PC-3 (cell line): ENCODE data around the gene WNT7A. TPM values are rescaled to one million over a fixed set of nuclear protein-coding genes. Genes with fewer than 3 reads are reported as not detected.

ENCODE experiments used
- ATAC-seq: fragments of 200-7000 bp; cut with Tn5 transposase; 2 replicates; pipeline ENCODE4 v1.9.1; 2020; ENCODE audit warnings: mild to moderate bottlenecking, moderate library complexity
- BruUV-seq: library from RNA; stranded (reverse); fragments of 400-500 nt; replicated peaks from 2 replicates; lab custom pipeline; 2021; lab: Mats Ljungman, UMichigan
- CTCF ChIA-PET: fragments of 300-600 bp; sonication (Branson Sonifier 250); formaldehyde crosslinking; loops from one replicate; lab custom pipeline; 2022; ENCODE audit warnings: antibody characterized with exemption; lab: Charles Lee
- POLR2A ChIA-PET: fragments of 300-600 bp; sonication (Branson Sonifier 250); formaldehyde crosslinking; loops from one replicate; lab custom pipeline; 2022; ENCODE audit warnings: antibody characterized with exemption; ENCODE audit not compliant: unreplicated experiment; lab: Charles Lee
- DNase-seq: peaks from one replicate; pipeline ENCODE4 v3.0.0-alpha.2; 2015
- H2AFZ ChIP-seq: fragments of 300-600 bp; sonication (generic); 2 replicates; pipeline ENCODE4 v1.6.0; 2016; ENCODE audit warnings: antibody characterized with exemption, low read length
- H3F3A ChIP-seq: fragments of 300-600 bp; sonication (generic); one replicate; pipeline ENCODE4 v1.6.0; 2017; ENCODE audit warnings: antibody characterized with exemption, low read length, control low read depth, mild to moderate bottlenecking; ENCODE audit not compliant: unreplicated experiment
- H3K27ac ChIP-seq: fragments of 300-600 bp; sonication (generic); 2 replicates; pipeline ENCODE4 v1.5.1; 2016; ENCODE audit warnings: mild to moderate bottlenecking, low read length
- H3K27me3 ChIP-seq: fragments of 300-600 bp; sonication (generic); 2 replicates; pipeline ENCODE4 v1.6.1; 2016; ENCODE audit warnings: low read length, mixed read lengths
- H3K36me3 ChIP-seq: fragments of 300-600 bp; sonication (generic); 2 replicates; pipeline ENCODE4 v1.6.1; 2016; ENCODE audit warnings: low read depth, mixed run types, low read length, mixed read lengths
- H3K4me1 ChIP-seq: fragments of 300-600 bp; sonication (generic); 2 replicates; pipeline ENCODE4 v1.5.1; 2016; ENCODE audit warnings: low read length; ENCODE audit not compliant: insufficient read depth
- H3K4me2 ChIP-seq: fragments of 300-600 bp; sonication (generic); 2 replicates; pipeline ENCODE4 v1.6.0; 2016; ENCODE audit warnings: low read length
- H3K4me3 ChIP-seq: fragments of 300-600 bp; sonication (generic); 2 replicates; pipeline ENCODE4 v1.5.1; 2016; ENCODE audit warnings: mild to moderate bottlenecking, low read length, mixed read lengths
- H3K79me2 ChIP-seq: fragments of 300-600 bp; sonication (generic); 2 replicates; pipeline ENCODE4 v1.6.1; 2017; ENCODE audit warnings: low read length, mixed read lengths
- H3K9ac ChIP-seq: fragments of 300-600 bp; sonication (generic); 2 replicates; pipeline ENCODE4 v1.6.0; 2016; ENCODE audit warnings: mild to moderate bottlenecking, low read length
- H3K9me2 ChIP-seq: fragments of 300-600 bp; sonication (generic); replicated peaks from 2 replicates; pipeline ENCODE4 v1.6.1; 2016; ENCODE audit warnings: mixed run types, low read length, mixed read lengths
- H3K9me3 ChIP-seq: fragments of 300-600 bp; sonication (generic); 2 replicates; pipeline ENCODE4 v1.6.1; 2016; ENCODE audit warnings: low read length, mixed read lengths
- H4K20me1 ChIP-seq: fragments of 300-600 bp; sonication (generic); 2 replicates; pipeline ENCODE4 v1.6.1; 2016; ENCODE audit warnings: low read length, mixed read lengths
- CTCF ChIP-seq: fragments of 300-600 bp; sonication (generic); conservative IDR thresholded peaks from 2 replicates; pipeline ENCODE4 v1.5.1; 2017; ENCODE audit warnings: antibody characterized with exemption, low read depth, mild to moderate bottlenecking, low read length
- EZH2 ChIP-seq: fragments of 300-600 bp; sonication (generic); IDR thresholded peaks from one replicate; pipeline ENCODE4 v1.6.1; 2017; ENCODE audit warnings: antibody characterized with exemption, mild to moderate bottlenecking, low read length; ENCODE audit not compliant: unreplicated experiment
- EZH2phosphoT487 ChIP-seq: fragments of 300-600 bp; sonication (generic); IDR thresholded peaks from 2 replicates; pipeline ENCODE4 v1.6.1; 2018; ENCODE audit warnings: mild to moderate bottlenecking, antibody characterized with exemption, low read length, borderline replicate concordance
- intact Hi-C: fragments of 100-400 bp; cut with micrococcal nuclease; formaldehyde crosslinking; loops from 2 replicates; pipeline ENCODE4 v1.9.0; 2023
- total RNA-seq: library from RNA; depleted of rRNA; stranded (reverse); fragments of >200 nt; gene quantifications from 2 replicates; pipeline ENCODE4 v1.2.3, GENCODE V29; 2014

WNT7A gene
- total RNA-seq, 1 experiment from 2014 or later = 16.2 TPM

DNA sequence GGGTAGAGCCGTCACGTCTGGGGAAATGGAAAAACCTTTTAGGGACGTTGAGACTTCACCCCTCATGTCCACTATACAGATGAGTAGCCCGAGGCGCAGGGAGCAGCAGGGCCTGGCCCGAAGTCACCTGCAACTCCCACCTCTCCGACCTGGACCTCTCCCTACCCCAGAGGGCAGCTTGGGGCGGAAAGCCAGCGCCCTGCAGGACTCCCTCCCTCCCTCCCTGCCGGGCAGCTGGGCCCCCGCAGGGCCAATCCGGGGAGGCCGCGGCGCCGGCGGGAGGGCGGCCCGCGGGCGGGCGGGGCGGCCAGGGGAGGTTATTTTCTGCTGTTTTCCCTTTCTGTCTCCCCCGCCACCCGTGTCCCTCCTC is 2.0 kb downstream of the WNT7A start:
- TF ChIP-seq CTCF = no peak
- TF ChIP-seq EZH2 = no peak
- no peak for TF ChIP-seq EZH2phosphoT487
- Histone ChIP-seq H4K20me1 (no peaks in the 10 kb centered on the region), H3F3A (no peaks in the 10 kb centered on the region), H3K9ac (peak overlapping the region; percentile 54; the same call in 1 of the 2 replicates), H3K79me2 (peaks cover 39% of the 10 kb centered on the region), H3K9me3 (no peaks in the 10 kb centered on the region), H2AFZ (peak overlapping the region; percentile 84), H3K27ac (no peak overlapping the region), H3K4me2 (peak overlapping the region; percentile 96), H3K4me1 (no peaks in the 10 kb centered on the region), H3K9me2 (no peaks in the 10 kb centered on the region), H3K4me3 (peak overlapping the region; percentile 87), H3K36me3 (peaks cover 6% of the 10 kb centered on the region), H3K27me3 (no peaks in the 10 kb centered on the region)
- peak; percentile 5; the same call in 1 of the 2 replicates for ATAC-seq
- no TSS peak for BruUV-seq
- CTCF ChIA-PET = no interaction called here
- intact Hi-C loops = loop anchor here (1.0 to 5.0 kb wide), 3 partner anchors 28 to 56 kb away; no protein-coding TSS in a partner anchor
- POLR2A ChIA-PET = no interaction called here
- DNase-seq = peak; percentile 10

DNA sequence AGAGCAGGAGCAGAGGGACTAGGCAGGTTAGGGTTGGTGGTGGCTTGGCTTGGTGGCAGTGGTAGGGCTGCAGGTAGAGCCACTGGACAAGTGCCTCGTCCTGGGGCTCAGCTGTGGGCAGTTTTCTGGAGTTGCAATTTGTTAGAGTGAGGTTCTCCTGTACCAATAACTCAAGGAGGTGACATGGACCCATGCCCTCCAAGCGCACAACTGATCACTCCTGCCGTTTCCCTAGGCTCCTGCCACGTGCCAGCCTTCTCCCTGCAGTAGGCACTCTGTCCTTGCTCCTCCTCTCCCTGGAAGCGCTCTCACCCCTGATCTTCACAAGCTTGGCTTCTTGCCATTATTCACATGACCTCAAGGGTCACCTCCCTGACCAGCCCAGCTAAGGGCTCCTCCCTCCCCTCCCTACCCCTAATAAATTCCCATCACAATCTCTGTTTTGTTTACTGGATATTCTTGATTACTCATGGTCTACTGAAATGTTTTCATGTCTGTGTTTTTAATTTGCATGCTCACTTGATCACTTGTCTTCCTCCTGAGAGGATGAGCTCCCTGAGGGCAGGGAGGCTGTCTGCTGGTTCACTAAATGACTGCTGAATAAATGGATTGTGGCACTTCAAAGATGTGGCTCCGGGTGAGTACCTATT is 3.3 kb downstream of the WNT7A start:
- Histone ChIP-seq H3K9me3 (no peaks in the 10 kb centered on the region), H2AFZ (no peak overlapping the region), H3K36me3 (peaks cover 19% of the 10 kb centered on the region), H3K4me2 (0 out of 2 replicates have a peak overlapping the region, but pooled peaks have one; percentile 96), H3K4me3 (no peak overlapping the region), H3K27me3 (no peaks in the 10 kb centered on the region), H3K79me2 (peaks cover 39% of the 10 kb centered on the region), H4K20me1 (no peaks in the 10 kb centered on the region), H3K9ac (no peak overlapping the region), H3K9me2 (no peaks in the 10 kb centered on the region), H3K27ac (no peak overlapping the region), H3K4me1 (no peaks in the 10 kb centered on the region), H3F3A (no peaks in the 10 kb centered on the region)
- CTCF ChIA-PET = no interaction called here
- no peak for DNase-seq
- intact Hi-C loops = loop anchor here (5.0 kb wide), 2 partner anchors 34 to 54 kb away; no protein-coding TSS in a partner anchor
- TF ChIP-seq EZH2 = no peak
- no peak for TF ChIP-seq EZH2phosphoT487
- no peak for TF ChIP-seq CTCF
- no peak for ATAC-seq
- POLR2A ChIA-PET = no interaction called here
- BruUV-seq = no TSS peak

DNA sequence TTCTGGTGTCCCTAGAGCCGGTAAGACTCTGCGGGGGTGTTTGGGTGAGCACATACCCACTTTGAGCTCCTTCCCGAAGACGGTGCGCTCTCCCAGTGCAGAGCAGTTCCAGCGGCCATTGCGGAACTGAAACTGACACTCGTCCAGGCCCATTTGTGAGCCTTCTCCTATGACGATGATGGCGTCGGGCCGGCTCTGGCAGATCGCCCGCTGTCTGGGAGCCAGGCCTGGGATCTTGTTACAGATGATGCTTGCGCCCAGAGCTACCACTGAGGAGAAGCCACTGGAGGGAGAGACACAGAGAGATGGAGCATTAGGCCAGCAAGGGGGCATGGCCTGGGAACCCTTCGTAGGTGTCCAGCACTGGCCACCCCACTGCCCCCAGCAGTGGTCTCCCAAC is 5.0 kb downstream of the WNT7A start:
- no peaks in the 10 kb centered on the region for H4K20me1 ChIP-seq
- ATAC-seq (no peak), DNase-seq (no peak)
- H3K27ac ChIP-seq = no peak overlapping the region
- POLR2A ChIA-PET = no interaction called here
- H3F3A ChIP-seq = no peaks in the 10 kb centered on the region
- H3K79me2 ChIP-seq = peaks cover 39% of the 10 kb centered on the region
- CTCF ChIA-PET = no interaction called here
- no peak overlapping the region for H3K9ac ChIP-seq
- H3K4me2 ChIP-seq = no peak overlapping the region
- TF ChIP-seq CTCF (no peak), EZH2phosphoT487 (no peak), EZH2 (no peak)
- H3K4me1 ChIP-seq = no peaks in the 10 kb centered on the region; the same call in 1 of the 2 replicates
- BruUV-seq = no TSS peak
- no peak overlapping the region for H2AFZ ChIP-seq
- intact Hi-C loops = loop anchor here (5.0 kb wide), 2 partner anchors 33 to 53 kb away; no protein-coding TSS in a partner anchor
- no peaks in the 10 kb centered on the region for H3K9me3 ChIP-seq
- H3K27me3 ChIP-seq = no peaks in the 10 kb centered on the region
- no peak overlapping the region for H3K4me3 ChIP-seq
- peaks cover 26% of the 10 kb centered on the region for H3K36me3 ChIP-seq
- H3K9me2 ChIP-seq = no peaks in the 10 kb centered on the region
